GM18873 (cell line): ENCODE results near the gene KYAT1.

Experiments
- ATAC-seq: cut with Tn5 transposase; IDR thresholded peaks from one replicate; pipeline ENCODE4 v1.9.1; 2021; ENCODE audit warnings: mild to moderate bottlenecking, moderate library complexity, moderate number of reproducible peaks; ENCODE audit not compliant: unreplicated experiment, low FRiP score

The KYAT1 gene

DNA sequence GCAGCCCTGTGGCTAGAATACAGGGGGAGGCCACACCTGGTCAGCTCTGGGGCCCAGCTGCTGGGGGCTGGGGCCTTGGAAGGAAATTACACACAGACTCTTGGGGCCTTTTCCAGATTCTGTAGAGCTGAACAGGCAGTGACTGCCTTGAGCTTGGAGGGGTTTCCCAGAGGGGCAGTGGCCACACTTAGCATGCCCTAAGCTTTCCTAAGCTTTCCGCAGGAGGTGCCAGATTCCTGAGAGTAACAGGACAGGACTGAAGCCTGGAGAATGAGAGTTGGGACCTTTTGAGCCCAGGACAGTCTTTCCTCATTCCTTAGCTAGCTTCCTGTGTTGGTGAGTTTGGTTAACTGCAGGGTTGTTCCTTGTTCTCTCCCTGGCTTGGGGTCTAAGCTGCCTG lies 93.3 kb downstream of the KYAT1 start:
- ATAC-seq, result no peak

DNA sequence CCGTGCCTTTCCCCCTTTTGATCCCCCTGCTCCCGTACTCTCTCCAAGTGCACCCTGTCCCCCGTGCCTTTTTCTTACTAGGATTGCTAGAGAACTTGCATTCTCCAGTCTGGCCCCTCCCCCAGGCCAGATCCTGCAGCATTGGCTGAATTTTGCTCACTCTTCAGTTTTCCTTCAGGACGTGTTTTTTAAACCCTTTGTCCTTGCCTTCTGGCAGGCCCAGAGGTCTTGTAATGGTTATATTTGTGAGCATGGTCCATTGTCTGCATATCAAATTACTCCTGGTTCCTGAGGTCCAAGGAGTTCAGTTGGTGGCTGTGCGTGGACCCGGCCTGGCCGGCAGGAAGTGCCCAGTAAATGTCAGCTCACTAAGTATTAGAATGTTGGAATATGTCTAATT lies 94.1 kb downstream of the KYAT1 start:
- no peak for ATAC-seq

DNA sequence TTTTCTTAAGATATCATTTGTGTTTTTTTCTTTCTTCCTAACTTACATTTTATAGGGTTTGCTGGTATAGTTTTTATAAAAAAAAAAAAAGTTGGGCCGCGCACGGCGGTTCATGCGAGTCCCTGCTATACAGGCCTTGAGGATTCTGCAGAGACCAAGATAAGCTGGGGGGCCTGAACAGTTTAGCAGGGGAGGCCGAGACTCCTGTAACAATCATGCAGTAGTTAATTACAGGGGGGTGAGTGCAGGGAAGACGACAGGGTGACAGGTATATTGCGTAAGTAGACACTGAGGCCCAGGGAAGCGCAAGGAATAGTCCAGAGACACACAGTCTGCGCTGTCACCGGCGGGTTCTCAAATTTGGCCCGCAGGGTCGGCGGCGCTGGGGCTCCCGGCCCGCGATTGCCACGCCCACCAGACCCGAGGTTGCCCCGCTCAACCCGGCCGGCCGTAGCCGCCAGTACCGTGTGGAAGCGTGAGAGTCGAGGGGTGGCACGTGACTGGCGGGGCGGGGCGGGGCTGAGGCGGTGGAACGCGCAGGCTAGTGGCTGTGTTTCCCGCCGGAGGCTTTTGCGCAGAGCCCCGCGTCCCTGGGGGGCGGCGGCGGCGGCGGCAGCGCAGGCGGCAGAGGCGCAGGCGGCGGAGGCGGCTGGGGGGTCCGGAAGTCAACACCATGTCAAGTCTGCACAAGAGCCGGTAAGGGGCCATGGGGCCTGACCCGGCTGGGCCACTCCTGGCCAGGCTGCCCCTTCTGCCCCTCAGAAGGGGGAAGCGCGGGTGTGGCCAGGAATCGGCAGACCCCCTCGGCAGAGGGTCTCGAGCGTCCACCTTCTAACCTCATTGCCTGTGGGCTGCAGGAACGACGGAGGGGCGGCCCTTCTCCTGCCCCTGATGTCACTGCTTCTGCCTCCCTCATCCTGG lies 94.8 kb downstream of the KYAT1 start, which contains the start of gene TBC1D13:
Gene TBC1D13 (plus strand): TSS at position 573 of the 921 bp plus-strand sequence. CDS start 101 bp downstream, at position 674.
- peak; percentile 77 for ATAC-seq

DNA sequence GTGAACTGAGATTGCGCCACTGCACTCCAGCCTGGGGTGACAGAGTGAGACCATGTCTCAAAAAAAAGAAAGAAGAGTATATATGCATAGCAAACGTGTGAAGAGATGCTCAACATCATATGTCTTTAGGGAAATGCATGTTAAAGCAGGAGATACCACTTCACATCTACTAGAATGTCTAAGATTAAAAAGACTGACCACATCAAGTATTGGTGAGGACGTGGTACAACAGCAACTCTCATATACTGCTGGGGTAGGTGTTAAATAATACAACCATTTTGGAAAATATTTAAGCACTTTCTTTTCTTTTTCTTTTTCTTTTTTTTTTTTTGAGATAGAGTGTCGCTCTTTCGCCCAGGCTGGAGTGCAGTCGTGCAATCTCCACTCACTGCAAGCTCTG lies 96.3 kb downstream of the KYAT1 start:
- ATAC-seq, result no peak
